ENCODE measurements around the gene ADNP2. TPM values are rescaled to one million over a fixed set of nuclear protein-coding genes. Genes with fewer than 3 reads are reported as not detected.

ADNP2 gene
- total and polyA plus RNA-seq, 2 of the 13 experiments (the other 11 are each of a cell fraction or from before 2014, with no cell fraction given): 10.8 to 25.5 TPM

GRCh38 chr18:80140455-80140985, 31.5 kb downstream of the ADNP2 start:
- no peak overlapping the region for H3K4me2 ChIP-seq (ENCODE audit: low read depth, low read length)
- FAIRE-seq: no peak
- no peak overlapping the region for H3K27ac ChIP-seq (ENCODE audit: extremely low read length, insufficient read depth, low read length)
- H3K9me3 ChIP-seq (ENCODE audit: low read length): no peaks in the 10 kb centered on the region
- no peak overlapping the region for H3K9ac ChIP-seq (ENCODE audit: insufficient read depth, low read depth, low read length)
- CTCF ChIA-PET (ENCODE audit: low intra/inter-chr PET ratio, low total read pairs): interaction anchor here (0.7 kb wide), 1 partner anchor 30 kb away, joined by 3 read pairs; no protein-coding TSS in a partner anchor
- in situ Hi-C loops (cut with HindIII; ENCODE audit: extremely low pct_ligation_motif_present, low pct_unique_long_range_greater_than_20kb): no loop called here
- no TSS peak for BruUV-seq (replicated peaks)
- POLR2A ChIA-PET: interaction anchor here (0.7 kb wide), 1 partner anchor 107 kb away, joined by 4 read pairs; no protein-coding TSS in a partner anchor
- 98% methylated on average over 5 of the region's 5 CpGs for WGBS (ENCODE audit: low lambda C conversion rate)
- H3K79me2 ChIP-seq (ENCODE audit: insufficient read depth, low read length): no peaks in the 10 kb centered on the region
- no peak for ATAC-seq
- no peak overlapping the region for H3K4me3 ChIP-seq (replicated peaks in 1 of 3; ENCODE audit: insufficient read depth in 1 of 3, low read depth in 2 of 3, low read length in 3 of 3)
- peaks cover 23 to 47% of the 10 kb centered on the region in 2 experiments for H3K36me3 ChIP-seq (replicated peaks in 1 of 2; ENCODE audit: control insufficient read depth in 1 of 2, insufficient read depth in 2 of 2, low read length in 2 of 2)
- H3K27me3 ChIP-seq (ENCODE audit: control insufficient read depth in 1 of 2, insufficient read depth in 2 of 2, low read length in 2 of 2): no peaks in the 10 kb centered on the region
- DNase-seq (ENCODE audit: low spot score): no peak
- peaks cover 19% of the 10 kb centered on the region; the same call in 1 of the 2 replicates for H3K4me1 ChIP-seq (ENCODE audit: insufficient read depth, low read length)
- peaks cover 4% of the 10 kb centered on the region for H4K20me1 ChIP-seq (ENCODE audit: insufficient read depth, low read length)
- H2AFZ ChIP-seq (ENCODE audit: low read length): no peak overlapping the region
- no peak for TF ChIP-seq ZNF850 (CRISPR knock-in tag; conservative IDR thresholded peaks at IDR 0.05)
- no peak for TF ChIP-seq XRCC5 (optimal IDR thresholded peaks at IDR 0.05; ENCODE audit: low read length)
- no peak for TF ChIP-seq FOXA3 (CRISPR knock-in tag; IDR thresholded peaks at IDR 0.05)
- TF ChIP-seq, protein P1, sequence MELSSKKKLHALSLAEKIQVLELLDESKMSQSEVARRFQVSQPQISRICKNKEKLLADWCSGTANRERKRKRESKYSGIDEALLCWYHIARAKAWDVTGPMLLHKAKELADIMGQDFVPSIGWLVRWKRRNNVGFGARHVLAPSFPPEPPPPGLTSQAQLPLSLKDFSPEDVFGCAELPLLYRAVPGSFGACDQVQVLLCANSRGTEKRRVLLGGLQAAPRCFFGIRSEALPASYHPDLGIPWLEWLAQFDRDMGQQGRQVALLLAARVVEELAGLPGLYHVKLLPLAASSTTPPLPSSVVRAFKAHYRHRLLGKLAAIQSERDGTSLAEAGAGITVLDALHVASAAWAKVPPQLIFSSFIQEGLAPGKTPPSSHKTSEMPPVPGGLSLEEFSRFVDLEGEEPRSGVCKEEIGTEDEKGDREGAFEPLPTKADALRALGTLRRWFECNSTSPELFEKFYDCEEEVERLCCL (CRISPR knock-in tag; IDR thresholded peaks at IDR 0.05; ENCODE audit: borderline replicate concordance): no peak
- no peak for TF ChIP-seq ZNF768 (CRISPR knock-in tag; IDR thresholded peaks at IDR 0.05)
- TF ChIP-seq RBM22 (optimal IDR thresholded peaks at IDR 0.05; ENCODE audit: low read length): peak; percentile 64
- no peak for TF ChIP-seq ZNF382 (CRISPR knock-in tag; IDR thresholded peaks at IDR 0.05; ENCODE audit: borderline replicate concordance)
- TF ChIP-seq ZBTB3 (CRISPR knock-in tag; IDR thresholded peaks at IDR 0.05; ENCODE audit: borderline replicate concordance, low read depth): no peak
- TF ChIP-seq ZNF816 (CRISPR knock-in tag; IDR thresholded peaks at IDR 0.05; ENCODE audit: borderline replicate concordance): no peak
- intact Hi-C loops (cut with micrococcal nuclease; ENCODE audit: unreplicated experiment): no loop called here
